GM12874 (cell line): ENCODE results near the gene AFG3L2.

Experiments used
- CTCF ChIP-seq: IDR thresholded peaks from 2 replicates; pipeline ENCODE4 v1.5.1; 2011; ENCODE audit warnings: low read depth, mild to moderate bottlenecking, control low read depth, low read length, moderate library complexity; ENCODE audit not compliant: insufficient read depth

AFG3L2 gene

GRCh38 chr18:12394428-12394827 lies 17.4 kb upstream of the AFG3L2 start:
- peak; percentile 55 for TF ChIP-seq CTCF

GRCh38 chr18:12393998-12394397 lies 17.0 kb upstream of the AFG3L2 start:
- TF ChIP-seq CTCF = no peak

GRCh38 chr18:12393510-12393909 lies 16.5 kb upstream of the AFG3L2 start:
- no peak for TF ChIP-seq CTCF

- peak; percentile 90 for TF ChIP-seq CTCF
These were observed 14.6 kb upstream of the AFG3L2 start for GRCh38 chr18:12391487-12392165.

- no peak for TF ChIP-seq CTCF
These were observed 11.4 kb upstream of the AFG3L2 start for GRCh38 chr18:12388442-12388841.

- no peak for TF ChIP-seq CTCF
These were observed 7.2 kb upstream of the AFG3L2 start for GRCh38 chr18:12384261-12384660.

GRCh38 chr18:12377556-12378197 lies 650 bp upstream of the AFG3L2 start:
- no peak for TF ChIP-seq CTCF
